ENCODE measurements around the gene KLC3.

KLC3 gene

GRCh38 chr19:45349126-45349415, 8.5 kb downstream of the KLC3 start:
- DNase-seq (ENCODE audit: low read depth, low spot score): no peak
- H3K4me1 ChIP-seq (ENCODE audit: insufficient read depth, insufficient read length): peaks cover 9% of the 10 kb centered on the region
- no peak overlapping the region for H3K9ac ChIP-seq (ENCODE audit: insufficient read length, low read depth)
- H3K9me3 ChIP-seq (ENCODE audit: insufficient read depth, low read length): no peaks in the 10 kb centered on the region
- H3K36me3 ChIP-seq (ENCODE audit: insufficient read depth, insufficient read length, low read length): peaks cover 48% of the 10 kb centered on the region
- TF ChIP-seq YY1 (IDR thresholded peaks at IDR 0.05; ENCODE audit: insufficient read depth, insufficient read length): no peak
- no peak for TF ChIP-seq SUZ12 (IDR thresholded peaks at IDR 0.05; ENCODE audit: extremely low read depth, insufficient read depth, insufficient read length)
- no peak for TF ChIP-seq ZNF274 (IDR thresholded peaks at IDR 0.05; ENCODE audit: low read depth, low read length)
- H3K27me3 ChIP-seq (ENCODE audit: insufficient read depth, insufficient read length): no peaks in the 10 kb centered on the region
- H3K4me3 ChIP-seq (ENCODE audit: insufficient read length, low read depth): no peak overlapping the region

GRCh38 chr19:45349430-45349941, 8.9 kb downstream of the KLC3 start:
- peaks cover 52% of the 10 kb centered on the region for H3K36me3 ChIP-seq (ENCODE audit: insufficient read depth, insufficient read length, low read length)
- peaks cover 9% of the 10 kb centered on the region for H3K4me1 ChIP-seq (ENCODE audit: insufficient read depth, insufficient read length)
- DNase-seq (ENCODE audit: low read depth, low spot score): no peak
- no peak for TF ChIP-seq YY1 (IDR thresholded peaks at IDR 0.05; ENCODE audit: insufficient read depth, insufficient read length)
- no peak for TF ChIP-seq ZNF274 (IDR thresholded peaks at IDR 0.05; ENCODE audit: low read depth, low read length)
- no peak for TF ChIP-seq SUZ12 (IDR thresholded peaks at IDR 0.05; ENCODE audit: extremely low read depth, insufficient read depth, insufficient read length)
- H3K9me3 ChIP-seq (ENCODE audit: insufficient read depth, low read length): no peaks in the 10 kb centered on the region
- H3K9ac ChIP-seq (ENCODE audit: insufficient read length, low read depth): no peak overlapping the region
- H3K27me3 ChIP-seq (ENCODE audit: insufficient read depth, insufficient read length): no peaks in the 10 kb centered on the region
- no peak overlapping the region for H3K4me3 ChIP-seq (ENCODE audit: insufficient read length, low read depth)

- H3K9me3 ChIP-seq (ENCODE audit: insufficient read depth, low read length): no peaks in the 10 kb centered on the region
- H3K27me3 ChIP-seq (ENCODE audit: insufficient read depth, insufficient read length): no peaks in the 10 kb centered on the region
- TF ChIP-seq YY1 (IDR thresholded peaks at IDR 0.05; ENCODE audit: insufficient read depth, insufficient read length) (no peak), ZNF274 (IDR thresholded peaks at IDR 0.05; ENCODE audit: low read depth, low read length) (no peak), SUZ12 (IDR thresholded peaks at IDR 0.05; ENCODE audit: extremely low read depth, insufficient read depth, insufficient read length) (no peak)
- no peak for DNase-seq (ENCODE audit: low read depth, low spot score)
- peaks cover 61% of the 10 kb centered on the region for H3K36me3 ChIP-seq (ENCODE audit: insufficient read depth, insufficient read length, low read length)
- no peak overlapping the region for H3K9ac ChIP-seq (ENCODE audit: insufficient read length, low read depth)
- H3K4me1 ChIP-seq (ENCODE audit: insufficient read depth, insufficient read length): peaks cover 9% of the 10 kb centered on the region
- no peak overlapping the region for H3K4me3 ChIP-seq (ENCODE audit: insufficient read length, low read depth)
These were observed 10.0 kb downstream of the KLC3 start for GRCh38 chr19:45350477-45351058.

GRCh38 chr19:45351401-45351952, 10.9 kb downstream of the KLC3 start:
- no peak overlapping the region for H3K9ac ChIP-seq (ENCODE audit: insufficient read length, low read depth)
- DNase-seq (ENCODE audit: low read depth, low spot score): no peak
- peaks cover 70% of the 10 kb centered on the region for H3K36me3 ChIP-seq (ENCODE audit: insufficient read depth, insufficient read length, low read length)
- peaks cover 9% of the 10 kb centered on the region for H3K4me1 ChIP-seq (ENCODE audit: insufficient read depth, insufficient read length)
- no peak for TF ChIP-seq SUZ12 (IDR thresholded peaks at IDR 0.05; ENCODE audit: extremely low read depth, insufficient read depth, insufficient read length)
- no peak for TF ChIP-seq YY1 (IDR thresholded peaks at IDR 0.05; ENCODE audit: insufficient read depth, insufficient read length)
- TF ChIP-seq ZNF274 (IDR thresholded peaks at IDR 0.05; ENCODE audit: low read depth, low read length): no peak
- no peaks in the 10 kb centered on the region for H3K9me3 ChIP-seq (ENCODE audit: insufficient read depth, low read length)
- H3K27me3 ChIP-seq (ENCODE audit: insufficient read depth, insufficient read length): no peaks in the 10 kb centered on the region
- no peak overlapping the region for H3K4me3 ChIP-seq (ENCODE audit: insufficient read length, low read depth)

GRCh38 chr19:45352062-45352461, 11.5 kb downstream of the KLC3 start:
- Histone ChIP-seq H3K27me3 (ENCODE audit: insufficient read depth, insufficient read length) (no peaks in the 10 kb centered on the region), H3K4me1 (ENCODE audit: insufficient read depth, insufficient read length) (peaks cover 9% of the 10 kb centered on the region), H3K36me3 (ENCODE audit: insufficient read depth, insufficient read length, low read length) (peaks cover 76% of the 10 kb centered on the region), H3K9me3 (ENCODE audit: insufficient read depth, low read length) (no peaks in the 10 kb centered on the region), H3K4me3 (ENCODE audit: insufficient read length, low read depth) (no peak overlapping the region), H3K9ac (ENCODE audit: insufficient read length, low read depth) (no peak overlapping the region)
- no peak for DNase-seq (ENCODE audit: low read depth, low spot score)
- TF ChIP-seq ZNF274 (IDR thresholded peaks at IDR 0.05; ENCODE audit: low read depth, low read length) (no peak), YY1 (IDR thresholded peaks at IDR 0.05; ENCODE audit: insufficient read depth, insufficient read length) (no peak), SUZ12 (IDR thresholded peaks at IDR 0.05; ENCODE audit: extremely low read depth, insufficient read depth, insufficient read length) (no peak)

- Histone ChIP-seq H3K27me3 (ENCODE audit: insufficient read depth, insufficient read length) (no peaks in the 10 kb centered on the region), H3K9ac (ENCODE audit: insufficient read length, low read depth) (no peak overlapping the region), H3K4me1 (ENCODE audit: insufficient read depth, insufficient read length) (peaks cover 8% of the 10 kb centered on the region), H3K9me3 (ENCODE audit: insufficient read depth, low read length) (no peaks in the 10 kb centered on the region), H3K36me3 (ENCODE audit: insufficient read depth, insufficient read length, low read length) (peaks cover 80% of the 10 kb centered on the region), H3K4me3 (ENCODE audit: insufficient read length, low read depth) (no peak overlapping the region)
- no peak for DNase-seq (ENCODE audit: low read depth, low spot score)
- TF ChIP-seq ZNF274 (IDR thresholded peaks at IDR 0.05; ENCODE audit: low read depth, low read length) (no peak), YY1 (IDR thresholded peaks at IDR 0.05; ENCODE audit: insufficient read depth, insufficient read length) (no peak), SUZ12 (IDR thresholded peaks at IDR 0.05; ENCODE audit: extremely low read depth, insufficient read depth, insufficient read length) (no peak)
These were observed 11.9 kb downstream of the KLC3 start for GRCh38 chr19:45352471-45352870.

GRCh38 chr19:45352914-45353796, 12.6 kb downstream of the KLC3 start:
- TF ChIP-seq SUZ12 (IDR thresholded peaks at IDR 0.05; ENCODE audit: extremely low read depth, insufficient read depth, insufficient read length) (no peak), ZNF274 (IDR thresholded peaks at IDR 0.05; ENCODE audit: low read depth, low read length) (no peak)
- Histone ChIP-seq H3K9me3 (ENCODE audit: insufficient read depth, low read length) (no peaks in the 10 kb centered on the region), H3K9ac (ENCODE audit: insufficient read length, low read depth) (no peak overlapping the region), H3K4me3 (ENCODE audit: insufficient read length, low read depth) (no peak overlapping the region), H3K27me3 (ENCODE audit: insufficient read depth, insufficient read length) (no peaks in the 10 kb centered on the region), H3K4me1 (ENCODE audit: insufficient read depth, insufficient read length) (peaks cover 2% of the 10 kb centered on the region), H3K36me3 (ENCODE audit: insufficient read depth, insufficient read length, low read length) (peaks cover 86% of the 10 kb centered on the region)
- DNase-seq (ENCODE audit: low read depth, low spot score): no peak
